RPMI8226 (cell line): Measurements from ENCODE around the gene TEX44.

Source experiments
- DNase-seq: peaks from one replicate; pipeline ENCODE4 v3.0.0-alpha.2; 2015

Gene TEX44

GRCh38 chr2:231634951-231635875 is 42.5 kb downstream of the TEX44 start:
- no peak for DNase-seq

- DNase-seq: no peak
These were observed 47.6 kb downstream of the TEX44 start for GRCh38 chr2:231640241-231640640.

DNA sequence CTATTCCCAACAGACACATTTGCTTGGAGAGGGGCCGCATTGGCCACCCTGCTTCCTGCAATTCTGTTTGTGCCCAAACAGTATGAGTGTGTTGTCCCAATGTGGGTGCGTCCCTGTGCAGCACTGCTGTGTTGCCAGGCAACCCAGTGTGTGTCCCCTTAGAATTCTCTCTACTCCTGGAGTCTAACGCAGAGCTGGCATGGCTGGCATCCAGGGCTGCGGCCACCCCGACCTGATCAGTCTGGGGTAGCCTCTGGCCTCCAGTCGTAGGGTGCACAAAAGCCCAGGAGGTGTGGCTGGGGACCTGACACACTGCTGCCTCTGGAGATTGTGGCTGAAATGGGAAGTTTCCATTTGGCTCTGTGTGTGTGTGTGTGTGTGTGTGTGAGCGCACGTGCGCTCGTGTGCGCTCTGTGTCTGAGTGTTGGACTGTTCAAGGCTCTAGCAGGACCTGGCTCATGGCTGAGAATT is 48.0 kb downstream of the TEX44 start:
- DNase-seq: peak; percentile 26

DNA sequence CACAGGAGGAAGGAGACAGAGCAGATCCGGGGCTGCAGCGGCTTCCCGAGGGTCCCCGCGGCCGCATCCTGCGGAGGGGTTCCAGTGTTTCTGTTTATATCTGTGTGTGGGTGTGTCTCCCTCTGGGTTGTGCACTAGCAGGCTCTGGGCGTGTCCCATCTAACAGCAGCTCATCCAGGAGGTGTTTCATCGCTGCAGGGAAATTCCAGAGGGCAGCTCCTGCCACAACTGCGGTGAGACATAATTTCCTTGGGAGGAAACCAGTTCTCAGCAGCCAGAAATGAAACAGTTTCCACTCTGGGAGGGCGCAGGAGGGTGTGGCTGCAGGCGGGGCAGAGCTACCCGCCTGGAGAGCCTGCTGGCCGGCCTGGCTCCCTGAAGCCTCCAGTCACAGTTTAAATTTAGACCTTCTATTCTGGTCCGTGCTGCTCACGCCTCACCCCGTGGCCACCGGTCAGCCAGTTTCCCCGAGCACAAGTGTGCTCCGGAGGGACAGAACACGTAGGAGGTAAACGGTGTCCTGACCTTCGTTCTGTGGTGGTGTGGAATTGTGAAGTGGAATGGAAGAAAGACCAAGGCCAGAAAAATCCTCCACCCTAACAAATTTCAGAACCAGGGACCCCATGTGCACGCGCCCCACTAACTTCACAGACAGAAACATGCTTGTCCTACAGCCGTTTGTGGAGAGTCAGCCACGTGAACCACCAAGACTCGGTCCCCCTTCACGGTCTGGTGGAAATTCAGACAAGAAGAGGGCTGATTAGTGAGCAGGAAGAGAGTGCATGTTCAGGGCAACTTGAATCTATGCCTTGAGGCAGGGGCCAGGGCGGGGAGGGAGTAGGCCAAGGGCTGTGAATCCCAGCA is 50.2 kb downstream of the TEX44 start:
- DNase-seq: peak; percentile 37

GRCh38 chr2:231643495-231643888 is 50.8 kb downstream of the TEX44 start:
- no peak for DNase-seq
